Sciatic nerve (tissue), 2 donors: ENCODE results near the gene PFAS. TPM values are rescaled to one million over a fixed set of nuclear protein-coding genes. Genes with fewer than 3 reads are reported as not detected.
"Not testable (repeated sequence)": the region's sequence is repeated elsewhere in the genome, so short reads cannot be mapped to it uniquely, and the experiment has no call there.

Experiments used
- ATAC-seq: fragments of 200-7000 bp; cut with Tn5 transposase; one replicate; pipeline ENCODE4 v1.9.1; 2020; ENCODE audit warnings: mild to moderate bottlenecking, moderate library complexity
- DNase-seq: peaks from one replicate; pipeline ENCODE4 v3.0.0-alpha.2; 2020; ENCODE audit warnings: low spot score
- intact Hi-C: fragments of 100-400 bp; cut with DNase I; formaldehyde crosslinking; loops from one replicate; pipeline ENCODE4 v1.14.2; 2022
- total RNA-seq: library from RNA; stranded (reverse); fragmentation: NEBNext Ultra II Directional; extraction: Animal tissue kit (Norgen Biotek cat#: 25700); gene quantifications from one replicate; pipeline ENCODE4 v1.2.1, GENCODE V29; 2021
- donor health status: DM: no; HTN: no; CAD: no.
- donor health status: DM: no; HTN: no; CAD: no.

The PFAS gene
- total RNA-seq, 1 donor from 2014 or later, result 27.5 TPM

GRCh38 chr17:8225813-8226535, 23.1 kb upstream of the PFAS start:
- DNase-seq (peak; percentile 79), ATAC-seq (no peak)
- intact Hi-C loops, result no loop called here

GRCh38 chr17:8226536-8227237, 22.4 kb upstream of the PFAS start:
- ATAC-seq (peak; percentile 34), DNase-seq (peak; percentile 85)
- intact Hi-C loops, result no loop called here

GRCh38 chr17:8227238-8227581, 21.9 kb upstream of the PFAS start:
- intact Hi-C loops, result no loop called here
- ATAC-seq (no peak), DNase-seq (no peak)

- DNase-seq, result no peak
- ATAC-seq, result no peak
- intact Hi-C loops, result no loop called here
These were observed 17.4 kb upstream of the PFAS start for GRCh38 chr17:8231701-8232100.

- no peak for DNase-seq
- intact Hi-C loops, result no loop called here
- no peak for ATAC-seq
These were observed 14.5 kb upstream of the PFAS start for GRCh38 chr17:8234361-8235270.

GRCh38 chr17:8235676-8236075, 13.4 kb upstream of the PFAS start:
- ATAC-seq (no peak), DNase-seq (no peak)
- intact Hi-C loops, result no loop called here

- no peak for DNase-seq
- ATAC-seq, result no peak
- intact Hi-C loops, result no loop called here
These were observed 11.9 kb upstream of the PFAS start for GRCh38 chr17:8237175-8237574.

- intact Hi-C loops, result no loop called here
- DNase-seq, result no peak
These were observed 11.2 kb upstream of the PFAS start for GRCh38 chr17:8237886-8238285.

GRCh38 chr17:8243827-8244226, 5.3 kb upstream of the PFAS start:
- ATAC-seq, result no peak
- no peak for DNase-seq
- intact Hi-C loops, result no loop called here

More at GRCh38 chr17:8237886-8238285, 11.2 kb upstream of the PFAS start:
- ATAC-seq, result no peak

- intact Hi-C loops, result no loop called here
- DNase-seq (no peak), ATAC-seq (no peak)
These were observed 4.3 kb upstream of the PFAS start for GRCh38 chr17:8244768-8245167.

GRCh38 chr17:8249621-8250500, 772 bp downstream of the PFAS start:
- intact Hi-C loops, result no loop called here
- DNase-seq (no peak), ATAC-seq (no peak)

GRCh38 chr17:8251411-8251810, 2.3 kb downstream of the PFAS start:
- intact Hi-C loops, ATAC-seq, DNase-seq: not testable (repeated sequence)

- DNase-seq (no peak), ATAC-seq (no peak)
- intact Hi-C loops, result no loop called here
These were observed 4.7 kb downstream of the PFAS start for GRCh38 chr17:8253801-8254200.

GRCh38 chr17:8254881-8255280, 5.8 kb downstream of the PFAS start:
- DNase-seq (no peak), ATAC-seq (no peak)
- intact Hi-C loops, result no loop called here

GRCh38 chr17:8255499-8255898, 6.4 kb downstream of the PFAS start:
- DNase-seq, result no peak
- no peak for ATAC-seq
- intact Hi-C loops, result no loop called here

GRCh38 chr17:8256291-8256690, 7.2 kb downstream of the PFAS start:
- intact Hi-C loops, result no loop called here
- ATAC-seq (no peak), DNase-seq (no peak)

GRCh38 chr17:8256691-8257090, 7.6 kb downstream of the PFAS start:
- intact Hi-C loops, result no loop called here
- DNase-seq, result no peak
- ATAC-seq, result no peak

GRCh38 chr17:8257801-8258200, 8.7 kb downstream of the PFAS start:
- intact Hi-C loops, result no loop called here
- no peak for DNase-seq
- no peak for ATAC-seq

GRCh38 chr17:8264320-8264719, 15.2 kb downstream of the PFAS start:
- intact Hi-C loops, result no loop called here
- no peak for ATAC-seq
- DNase-seq, result no peak
